GM12873 (cell line): Measurements from ENCODE around the gene ELOVL2.

Source experiments
- CTCF ChIP-seq: IDR thresholded peaks from 2 replicates; pipeline ENCODE4 v1.5.1; 2012; ENCODE audit warnings: low read depth, mild to moderate bottlenecking, moderate library complexity, low read length, control low read depth; ENCODE audit not compliant: insufficient read depth; ENCODE audit errors: missing control alignments

Gene ELOVL2

GRCh38 chr6:11043961-11044711 is at the start of gene ELOVL2:
Gene ELOVL2, minus strand, starts transcription at chr6:11044305. Its CDS starts 75 bp downstream, at chr6:11044230.
- peak; percentile 60 for TF ChIP-seq CTCF

- TF ChIP-seq CTCF: no peak
These were observed 49.2 kb upstream of the ELOVL2 start for GRCh38 chr6:11093376-11093625.

GRCh38 chr6:11092668-11093375 is 48.7 kb upstream of the ELOVL2 start:
- TF ChIP-seq CTCF: peak; percentile 3

GRCh38 chr6:11089695-11090094 is 45.6 kb upstream of the ELOVL2 start:
- TF ChIP-seq CTCF: no peak

GRCh38 chr6:11085758-11086435 is 41.8 kb upstream of the ELOVL2 start:
- TF ChIP-seq CTCF: no peak

- no peak for TF ChIP-seq CTCF
These were observed 39.9 kb upstream of the ELOVL2 start for GRCh38 chr6:11083956-11084355.

GRCh38 chr6:11083491-11083890 is 39.4 kb upstream of the ELOVL2 start:
- no peak for TF ChIP-seq CTCF
